ENCODE measurements around the gene MAPT.

The MAPT gene

DNA sequence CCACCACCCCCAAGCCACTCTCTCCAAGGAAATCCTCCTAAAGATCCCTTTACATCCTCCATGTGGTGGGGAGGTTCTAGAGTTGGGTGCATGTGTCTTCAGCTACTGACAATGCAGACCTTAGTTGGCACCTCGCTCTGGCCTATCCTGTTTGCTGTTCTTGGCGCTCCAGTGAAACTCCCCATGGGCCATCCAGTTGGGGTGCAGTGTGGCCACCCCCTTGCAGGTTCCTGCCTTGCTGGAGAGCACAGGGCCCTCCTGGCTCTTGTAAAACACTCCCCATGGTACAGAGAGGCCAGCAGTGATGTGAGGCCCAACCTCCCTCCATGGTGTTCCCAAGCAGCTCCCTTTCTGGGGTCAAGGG, 82.0 kb downstream of the MAPT start:
- Mint-ChIP-seq H3K27me3 (peaks cover 3% of the 10 kb centered on the region), H3K4me1 (ENCODE audit: low read depth) (no peaks in the 10 kb centered on the region), H3K4me3 (no peak overlapping the region), H3K9me3 (no peaks in the 10 kb centered on the region), H3K36me3 (ENCODE audit: low read depth) (no peaks in the 10 kb centered on the region), H3K27ac (no peak overlapping the region)
- intact Hi-C loops (cut with micrococcal nuclease), result no loop called here

- Mint-ChIP-seq H3K4me3 (no peak overlapping the region), H3K27me3 (peaks cover 2% of the 10 kb centered on the region), H3K36me3 (ENCODE audit: low read depth) (no peaks in the 10 kb centered on the region), H3K4me1 (ENCODE audit: low read depth) (no peaks in the 10 kb centered on the region), H3K9me3 (no peaks in the 10 kb centered on the region), H3K27ac (no peak overlapping the region)
- intact Hi-C loops (cut with micrococcal nuclease), result no loop called here
Measured at GRCh38 chr17:45976755-45977505, 82.6 kb downstream of the MAPT start.

- H3K4me3 Mint-ChIP-seq, result no peak overlapping the region
- no peak overlapping the region for H3K27ac Mint-ChIP-seq
- no peaks in the 10 kb centered on the region for H3K9me3 Mint-ChIP-seq
- H3K27me3 Mint-ChIP-seq, result no peaks in the 10 kb centered on the region
- no peaks in the 10 kb centered on the region for H3K4me1 Mint-ChIP-seq (ENCODE audit: low read depth)
- H3K36me3 Mint-ChIP-seq (ENCODE audit: low read depth), result no peaks in the 10 kb centered on the region
- intact Hi-C loops (cut with micrococcal nuclease), result no loop called here
Measured at GRCh38 chr17:45977506-45977824, 83.1 kb downstream of the MAPT start.

DNA sequence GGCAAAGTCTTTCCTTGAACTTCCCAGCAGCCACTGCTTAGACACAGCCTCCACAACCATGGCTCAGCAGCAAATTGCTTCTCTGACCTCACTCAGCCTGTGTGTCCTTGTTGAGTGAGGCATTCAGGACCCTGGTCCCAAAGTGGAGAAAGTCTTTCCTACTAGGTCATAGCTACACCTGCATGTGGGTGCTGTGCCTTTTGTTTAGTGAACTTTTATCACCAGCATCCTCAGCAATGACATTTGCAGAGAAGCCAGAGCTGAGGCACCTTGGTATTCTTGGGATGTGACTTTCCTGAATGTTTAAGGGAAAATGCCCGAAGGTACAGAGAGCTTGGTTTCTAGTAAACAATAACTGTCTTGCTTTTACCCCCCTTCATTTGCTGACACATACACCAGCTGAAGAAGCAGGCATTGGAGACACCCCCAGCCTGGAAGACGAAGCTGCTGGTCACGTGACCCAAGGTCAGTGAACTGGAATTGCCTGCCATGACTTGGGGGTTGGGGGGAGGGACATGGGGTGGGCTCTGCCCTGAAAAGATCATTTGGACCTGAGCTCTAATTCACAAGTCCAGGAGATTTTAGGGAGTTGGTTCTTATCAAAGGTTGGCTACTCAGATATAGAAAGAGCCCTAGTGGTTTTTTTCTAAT, 83.7 kb downstream of the MAPT start:
- Mint-ChIP-seq H3K36me3 (ENCODE audit: low read depth) (no peaks in the 10 kb centered on the region), H3K4me1 (ENCODE audit: low read depth) (no peaks in the 10 kb centered on the region), H3K4me3 (no peak overlapping the region), H3K9me3 (no peaks in the 10 kb centered on the region), H3K27me3 (no peaks in the 10 kb centered on the region), H3K27ac (no peak overlapping the region)
- intact Hi-C loops (cut with micrococcal nuclease), result no loop called here

DNA sequence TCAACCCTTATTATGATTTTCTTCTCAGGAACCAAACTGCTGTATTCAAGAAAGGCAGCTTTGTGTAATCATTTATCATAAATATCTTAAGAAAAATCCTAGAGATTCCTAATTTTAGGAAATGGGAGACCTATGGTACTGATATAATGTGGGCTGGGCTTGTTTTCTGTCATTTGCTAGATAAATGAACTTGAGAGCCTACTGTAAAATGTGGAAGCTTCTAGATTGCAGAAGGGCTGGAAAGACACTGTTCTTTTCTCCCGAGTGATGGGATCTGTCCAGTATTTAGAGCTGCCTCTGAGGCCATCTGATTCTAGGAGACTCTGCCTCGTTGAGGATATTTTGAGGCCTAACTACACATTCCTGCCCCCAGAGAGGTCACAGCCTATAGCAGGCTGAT, 84.8 kb downstream of the MAPT start:
- Mint-ChIP-seq H3K4me3 (no peak overlapping the region), H3K36me3 (ENCODE audit: low read depth) (no peaks in the 10 kb centered on the region), H3K27ac (no peak overlapping the region), H3K4me1 (ENCODE audit: low read depth) (no peaks in the 10 kb centered on the region), H3K9me3 (no peaks in the 10 kb centered on the region), H3K27me3 (no peaks in the 10 kb centered on the region)
- intact Hi-C loops (cut with micrococcal nuclease), result no loop called here

DNA sequence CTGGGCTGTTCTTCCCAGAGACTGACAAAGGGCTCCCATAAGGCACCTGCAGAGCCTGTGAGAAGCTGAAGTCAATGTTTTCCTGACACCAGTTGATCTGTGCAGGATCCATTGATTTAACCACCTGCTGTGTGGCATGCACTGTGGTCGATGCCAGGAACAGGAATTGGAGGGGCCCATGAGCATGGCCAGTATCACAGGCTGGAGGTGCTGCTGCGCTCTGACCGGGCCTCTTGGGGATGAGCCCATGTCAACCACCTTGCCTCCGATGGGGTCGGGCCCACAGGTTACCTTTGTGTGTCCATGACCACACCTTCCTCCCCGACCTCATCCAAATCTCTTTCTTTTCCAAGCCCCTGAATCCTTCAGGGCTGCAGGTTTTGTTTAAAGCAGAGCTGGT, 86.5 kb downstream of the MAPT start:
- H3K4me1 Mint-ChIP-seq (ENCODE audit: low read depth), result no peaks in the 10 kb centered on the region
- H3K9me3 Mint-ChIP-seq, result no peaks in the 10 kb centered on the region
- no peaks in the 10 kb centered on the region for H3K27me3 Mint-ChIP-seq
- H3K4me3 Mint-ChIP-seq, result no peak overlapping the region
- intact Hi-C loops (cut with micrococcal nuclease), result no loop called here
- no peak overlapping the region for H3K27ac Mint-ChIP-seq
- H3K36me3 Mint-ChIP-seq (ENCODE audit: low read depth), result no peaks in the 10 kb centered on the region

DNA sequence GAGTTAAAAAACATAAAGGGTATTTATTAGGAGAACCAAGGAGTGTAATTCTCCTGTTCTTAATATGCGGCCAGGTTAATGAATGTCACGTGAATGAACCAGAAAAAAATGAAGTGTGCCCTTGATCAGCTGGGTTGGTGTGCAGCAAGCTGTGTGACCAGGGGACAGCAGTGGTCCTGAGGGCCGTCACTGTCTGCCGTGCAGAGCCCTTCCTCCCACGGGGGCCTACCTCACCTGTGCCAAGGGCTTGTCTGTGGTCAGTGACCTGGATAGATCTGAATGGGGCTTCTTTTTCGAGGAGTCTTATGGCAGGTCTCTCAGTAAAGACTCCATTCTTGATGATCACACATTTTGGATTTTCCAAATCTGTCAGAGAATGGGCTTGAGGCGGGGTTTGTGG, 87.0 kb downstream of the MAPT start:
- H3K4me3 Mint-ChIP-seq, result no peak overlapping the region
- no peak overlapping the region for H3K27ac Mint-ChIP-seq

GRCh38 chr17:45982791-45983613, 88.6 kb downstream of the MAPT start:
- no peaks in the 10 kb centered on the region for H3K9me3 Mint-ChIP-seq
- no peaks in the 10 kb centered on the region for H3K36me3 Mint-ChIP-seq (ENCODE audit: low read depth)
- no peaks in the 10 kb centered on the region for H3K4me1 Mint-ChIP-seq (ENCODE audit: low read depth)
- no peak overlapping the region for H3K4me3 Mint-ChIP-seq
- H3K27me3 Mint-ChIP-seq, result no peaks in the 10 kb centered on the region
- intact Hi-C loops (cut with micrococcal nuclease), result no loop called here
- no peak overlapping the region for H3K27ac Mint-ChIP-seq

More for the DNA sequence above, 87.0 kb downstream of the MAPT start:
- H3K4me1 Mint-ChIP-seq (ENCODE audit: low read depth), result no peaks in the 10 kb centered on the region
- H3K36me3 Mint-ChIP-seq (ENCODE audit: low read depth), result no peaks in the 10 kb centered on the region
- intact Hi-C loops (cut with micrococcal nuclease), result no loop called here
- no peaks in the 10 kb centered on the region for H3K9me3 Mint-ChIP-seq
- H3K27me3 Mint-ChIP-seq, result no peaks in the 10 kb centered on the region

GRCh38 chr17:45983614-45984310, 89.4 kb downstream of the MAPT start:
- no peak overlapping the region for H3K27ac Mint-ChIP-seq
- intact Hi-C loops (cut with micrococcal nuclease), result no loop called here
- H3K27me3 Mint-ChIP-seq, result no peaks in the 10 kb centered on the region
- H3K4me1 Mint-ChIP-seq (ENCODE audit: low read depth), result no peaks in the 10 kb centered on the region
- H3K4me3 Mint-ChIP-seq, result no peak overlapping the region
- H3K36me3 Mint-ChIP-seq (ENCODE audit: low read depth), result no peaks in the 10 kb centered on the region
- no peaks in the 10 kb centered on the region for H3K9me3 Mint-ChIP-seq

DNA sequence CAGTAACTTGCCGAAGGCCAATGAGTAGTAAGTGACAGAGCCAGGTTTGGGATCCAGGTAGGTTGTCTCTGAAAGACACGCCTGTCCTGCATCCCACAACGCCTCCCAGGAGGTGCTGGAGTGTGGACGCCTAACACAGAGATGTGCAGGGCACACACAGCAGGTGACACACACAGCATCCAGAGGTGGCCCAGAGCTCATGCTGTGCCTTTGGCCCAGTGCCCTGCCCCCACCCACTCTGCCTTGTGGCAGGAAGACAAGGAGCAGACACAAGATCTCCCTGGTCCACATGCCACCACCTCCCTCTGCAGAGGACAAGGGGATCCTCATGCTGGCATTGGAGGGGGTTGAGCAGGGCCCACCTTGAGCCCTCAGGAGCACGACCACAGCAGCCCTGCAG, 90.0 kb downstream of the MAPT start:
- Mint-ChIP-seq H3K9me3 (no peaks in the 10 kb centered on the region), H3K4me3 (no peak overlapping the region), H3K27me3 (no peaks in the 10 kb centered on the region), H3K4me1 (ENCODE audit: low read depth) (no peaks in the 10 kb centered on the region), H3K36me3 (ENCODE audit: low read depth) (no peaks in the 10 kb centered on the region), H3K27ac (no peak overlapping the region)
- intact Hi-C loops (cut with micrococcal nuclease), result no loop called here

DNA sequence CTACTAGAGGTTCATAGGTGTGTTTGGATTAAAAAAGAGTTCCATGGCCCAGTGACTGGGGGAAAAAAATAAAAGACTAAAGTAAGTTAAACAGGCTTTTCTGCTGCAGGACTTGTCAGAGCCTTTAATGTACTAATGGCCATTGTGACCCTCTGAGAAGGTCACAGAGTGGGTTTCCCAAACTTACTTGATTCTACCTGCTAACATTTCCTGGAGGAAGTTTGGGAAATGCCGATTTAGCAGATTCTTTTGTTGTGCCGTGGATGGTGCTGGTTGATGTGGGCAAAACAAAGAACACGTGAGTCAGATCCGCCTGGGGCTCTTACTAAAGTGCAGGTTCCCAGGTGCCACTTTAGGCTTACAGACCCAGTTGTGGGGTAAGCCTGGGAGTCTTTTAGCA, 91.1 kb downstream of the MAPT start:
- no peaks in the 10 kb centered on the region for H3K4me1 Mint-ChIP-seq (ENCODE audit: low read depth)
- H3K4me3 Mint-ChIP-seq, result no peak overlapping the region
- H3K27ac Mint-ChIP-seq, result no peak overlapping the region
- no peaks in the 10 kb centered on the region for H3K36me3 Mint-ChIP-seq (ENCODE audit: low read depth)
- no peaks in the 10 kb centered on the region for H3K27me3 Mint-ChIP-seq
- intact Hi-C loops (cut with micrococcal nuclease), result no loop called here
- H3K9me3 Mint-ChIP-seq, result no peaks in the 10 kb centered on the region

GRCh38 chr17:45986056-45986455, 91.7 kb downstream of the MAPT start:
- Mint-ChIP-seq H3K4me3 (no peak overlapping the region), H3K4me1 (ENCODE audit: low read depth) (no peaks in the 10 kb centered on the region), H3K9me3 (no peaks in the 10 kb centered on the region), H3K36me3 (ENCODE audit: low read depth) (no peaks in the 10 kb centered on the region), H3K27me3 (no peaks in the 10 kb centered on the region), H3K27ac (no peak overlapping the region)
- intact Hi-C loops (cut with micrococcal nuclease), result no loop called here

DNA sequence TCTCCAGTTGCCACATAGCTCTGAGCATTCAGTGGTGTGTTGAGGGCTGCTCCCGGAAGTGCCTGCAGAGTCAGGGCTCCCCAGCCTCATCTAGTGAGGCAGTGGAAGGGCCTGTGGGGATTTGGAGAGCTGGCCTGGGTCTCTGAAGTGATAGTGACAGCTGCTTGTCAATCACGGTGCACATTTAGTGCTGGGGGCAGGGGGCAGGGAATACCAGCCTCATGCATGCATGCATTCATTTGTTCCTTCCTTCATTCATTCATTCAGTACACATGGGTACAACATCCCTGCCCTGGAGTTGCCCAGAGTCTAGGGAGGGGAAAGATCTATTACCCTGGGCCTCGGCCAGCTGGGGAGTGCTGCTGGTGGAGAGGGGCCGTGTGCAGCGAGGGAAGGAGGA, 93.4 kb downstream of the MAPT start:
- Mint-ChIP-seq H3K4me1 (ENCODE audit: low read depth) (no peaks in the 10 kb centered on the region), H3K4me3 (no peak overlapping the region), H3K27ac (no peak overlapping the region), H3K36me3 (ENCODE audit: low read depth) (no peaks in the 10 kb centered on the region), H3K9me3 (no peaks in the 10 kb centered on the region), H3K27me3 (no peaks in the 10 kb centered on the region)
- intact Hi-C loops (cut with micrococcal nuclease), result no loop called here

- H3K27me3 Mint-ChIP-seq, result no peaks in the 10 kb centered on the region
- intact Hi-C loops (cut with micrococcal nuclease), result no loop called here
- no peaks in the 10 kb centered on the region for H3K9me3 Mint-ChIP-seq
- no peak overlapping the region for H3K4me3 Mint-ChIP-seq
- H3K36me3 Mint-ChIP-seq (ENCODE audit: low read depth), result no peaks in the 10 kb centered on the region
- H3K27ac Mint-ChIP-seq, result no peak overlapping the region
- no peaks in the 10 kb centered on the region for H3K4me1 Mint-ChIP-seq (ENCODE audit: low read depth)
Measured at GRCh38 chr17:45989759-45990158, 95.4 kb downstream of the MAPT start.

Measured in dendritic cell treated with granulocyte-macrophage colony-stimulating factor and Interleukin-4, amounts not matched to agents 40 ng/mL and 50 ng/mL, for 4 days (primary cell).